ENCODE measurements around the gene COPZ1.

Gene COPZ1

GRCh38 chr12:54394281-54394719, 69.4 kb downstream of the COPZ1 start:
- DNase-seq (ENCODE audit: low read depth in 3 of 3): no peak

- DNase-seq (ENCODE audit: low read depth in 3 of 3): no peak
Measured at GRCh38 chr12:54394986-54395385, 70.1 kb downstream of the COPZ1 start.

DNA sequence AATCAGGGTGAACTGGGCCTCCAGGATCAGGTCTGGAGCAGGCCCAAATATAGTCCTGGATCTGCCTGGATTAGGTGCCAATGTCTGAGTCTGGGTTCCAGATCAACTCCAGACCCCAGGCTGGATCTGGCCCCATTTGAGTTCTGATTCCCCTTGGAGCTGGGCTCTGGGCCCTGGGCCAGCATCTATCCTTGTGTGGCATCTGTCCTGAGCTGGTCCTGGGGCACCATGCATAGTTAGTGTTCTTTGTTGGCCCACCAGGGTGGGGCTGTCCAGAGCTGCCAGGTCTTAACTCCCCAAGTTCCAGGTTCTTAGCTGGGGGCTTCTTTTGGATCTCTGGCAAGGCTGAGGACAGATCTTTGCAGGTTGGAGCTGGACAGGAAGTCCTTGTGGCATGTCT, 70.6 kb downstream of the COPZ1 start:
- DNase-seq (ENCODE audit: low read depth in 3 of 3): no peak

DNA sequence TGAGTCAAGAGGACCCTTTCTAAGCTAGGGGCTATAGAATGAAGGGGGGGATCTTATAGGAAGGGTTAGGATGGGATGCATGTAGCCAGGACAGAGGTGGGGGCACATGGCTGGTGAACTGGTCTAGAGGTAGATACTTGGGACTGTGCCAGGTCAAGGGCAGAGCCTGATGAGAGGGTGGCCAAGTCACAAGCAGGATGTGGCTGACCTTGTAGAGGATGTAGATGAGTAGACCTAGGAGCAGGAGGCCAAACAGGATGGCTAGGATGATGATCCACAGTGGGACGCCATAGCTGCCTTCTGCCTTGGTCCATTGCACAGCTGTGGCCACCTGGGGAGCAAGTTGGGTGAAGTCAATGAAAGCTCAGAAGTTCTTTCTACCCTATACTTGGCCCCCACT, 72.2 kb downstream of the COPZ1 start:
- DNase-seq (ENCODE audit: low read depth in 3 of 3): no peak

DNA sequence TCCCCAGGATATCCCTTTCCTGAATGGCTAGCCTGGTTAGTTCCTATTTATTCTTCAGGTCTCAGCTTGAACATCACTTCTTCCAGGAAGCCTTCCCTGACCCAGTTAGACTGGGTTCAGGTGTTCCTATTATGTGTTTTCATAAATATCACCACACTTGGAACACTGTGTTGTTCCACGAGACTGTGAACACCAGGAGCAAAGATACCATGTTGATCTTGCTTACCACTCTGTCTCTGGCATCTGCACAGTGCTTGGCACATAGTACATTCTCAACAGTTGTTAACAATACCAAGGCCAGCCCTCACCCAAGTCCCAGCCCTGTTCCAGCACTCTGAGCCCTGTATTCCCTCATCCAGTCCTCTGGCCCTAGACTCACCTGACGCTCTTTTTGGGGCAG, 73.3 kb downstream of the COPZ1 start:
- DNase-seq (ENCODE audit: low read depth in 3 of 3): no peak

DNA sequence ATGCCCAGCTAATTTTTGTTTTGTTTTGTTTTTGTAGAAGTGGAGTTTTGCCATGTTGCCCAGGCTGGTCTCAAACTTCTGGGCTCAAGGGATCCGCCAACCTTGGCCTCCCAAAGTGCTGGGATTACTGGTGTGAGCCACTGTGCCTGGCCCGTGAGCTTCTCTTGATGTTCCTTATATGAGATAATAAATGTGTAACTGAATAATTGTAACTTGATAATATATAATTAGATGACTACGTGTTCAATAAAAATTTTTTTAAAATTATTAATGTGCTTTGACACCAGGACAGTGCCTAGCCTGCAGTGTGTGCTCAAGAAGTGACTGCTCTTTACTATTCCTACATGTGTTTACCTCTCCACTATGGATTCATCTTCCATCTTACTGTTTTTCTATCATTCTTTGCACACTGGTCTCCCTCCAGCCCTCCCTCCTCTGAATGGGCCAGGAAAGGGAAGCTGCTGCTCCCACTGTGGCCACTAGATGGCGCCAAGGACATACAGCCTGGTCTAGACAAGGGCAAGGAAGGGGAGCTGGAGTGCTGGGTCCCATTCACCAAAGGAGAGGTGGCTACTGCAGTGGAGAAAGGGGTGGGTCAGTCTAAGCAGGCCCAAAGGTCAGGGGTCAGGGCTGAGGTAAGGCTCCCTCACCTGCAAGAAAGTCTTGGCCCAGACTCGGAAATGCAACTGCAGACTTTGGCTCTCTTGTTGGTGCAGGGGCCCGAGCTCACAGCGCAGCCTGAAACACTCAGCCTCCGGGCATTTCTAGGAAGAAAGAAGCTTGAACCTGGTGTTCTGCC, 74.3 kb downstream of the COPZ1 start:
- peak; percentile 73 to 78 (median 78) for DNase-seq (ENCODE audit: low read depth in 3 of 3)

- no peak for DNase-seq (ENCODE audit: low read depth in 3 of 3)
Measured at GRCh38 chr12:54401119-54401518, 76.2 kb downstream of the COPZ1 start.
